Stimulated activated CD4-positive, alpha-beta T cell treated with anti-CD3 and anti-CD28 coated beads, Interleukin-4, amount 100 ng/mL, for 1 hour (primary cell): ENCODE results near the gene THAP5.

ENCODE experiments used
- DNase-seq: peaks from one replicate; pipeline ENCODE4 v3.0.0-alpha.2; 2020

Gene THAP5

GRCh38 chr7:108529341-108529740 lies 40.2 kb downstream of the THAP5 start:
- no peak for DNase-seq

- no peak for DNase-seq
Measured at GRCh38 chr7:108528183-108528712, 41.3 kb downstream of the THAP5 start.

GRCh38 chr7:108526768-108527017 lies 42.8 kb downstream of the THAP5 start:
- no peak for DNase-seq

DNA sequence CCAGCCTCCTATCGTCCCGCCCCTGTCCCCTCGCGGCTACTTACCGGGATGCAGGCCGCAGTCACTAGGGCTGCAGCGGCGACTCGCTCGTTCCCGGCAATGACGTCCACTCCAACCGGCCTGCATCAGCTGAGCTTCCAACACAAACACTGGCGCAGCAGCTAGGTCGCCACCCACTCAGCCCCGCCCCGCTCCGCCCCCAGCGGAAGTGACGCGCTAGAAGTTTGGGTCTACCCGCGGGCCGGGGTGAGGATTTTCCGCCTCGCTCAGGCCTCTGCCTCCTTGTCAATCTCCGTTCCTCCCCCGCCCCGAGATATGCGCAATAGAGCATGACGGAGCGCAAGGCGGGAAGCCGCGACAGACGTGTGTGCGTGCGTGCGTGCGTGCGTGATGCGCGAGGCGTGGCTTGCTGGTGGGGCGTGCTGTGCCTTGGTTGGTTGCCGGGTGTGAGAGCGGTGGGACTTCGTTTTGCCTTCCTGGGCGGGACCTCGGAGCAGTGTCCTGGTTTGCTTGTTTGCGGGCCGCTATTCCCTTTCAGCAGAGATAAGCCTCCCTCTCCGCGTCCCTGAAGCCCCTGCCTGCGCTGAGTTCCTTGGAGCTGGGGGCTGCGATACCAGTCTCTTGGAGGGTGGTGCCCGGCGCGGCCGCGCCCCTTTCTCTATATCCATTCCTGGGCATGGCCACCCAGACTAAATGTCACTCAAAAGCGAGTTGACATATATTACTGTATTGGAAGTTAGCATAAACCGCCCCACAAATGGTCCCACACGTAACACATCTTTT lies 43.3 kb downstream of the THAP5 start, which contains the start of gene PNPLA8:
PNPLA8 (minus strand) TSS at position 151 of the 783 bp plus-strand sequence. CDS start 10,644 bp downstream, outside the sequence.
- peak; percentile 100 for DNase-seq

DNA sequence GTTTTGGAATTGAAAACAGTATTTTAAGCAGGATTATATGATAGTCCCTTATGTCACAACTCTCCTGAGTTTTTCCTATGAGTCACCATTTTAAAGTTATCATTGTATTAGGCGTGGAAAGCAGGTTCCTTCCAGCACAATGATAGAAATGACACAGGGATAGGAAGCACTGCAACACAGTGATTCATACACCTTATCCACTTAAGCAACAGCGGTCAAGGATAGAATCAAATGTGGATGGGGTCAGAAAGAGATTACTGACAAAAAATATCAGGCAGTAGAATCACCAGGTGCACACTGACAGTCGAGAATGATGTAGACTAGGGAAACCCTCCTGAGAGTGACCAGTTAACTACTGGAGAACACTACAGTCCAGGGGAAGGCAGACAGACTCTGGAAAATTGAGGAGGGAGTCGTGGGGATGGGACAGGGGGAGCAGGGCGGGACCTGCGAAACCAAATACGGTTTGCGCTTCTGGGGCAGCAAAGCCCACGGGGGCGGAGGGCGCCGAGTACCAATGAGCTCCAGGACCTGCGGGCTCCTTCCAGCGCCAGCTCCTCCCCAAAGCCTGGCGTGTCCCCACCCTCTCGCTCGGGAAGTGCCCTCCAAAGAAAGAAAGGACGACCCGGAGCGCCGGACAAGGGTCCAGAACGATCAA lies 44.0 kb downstream of the THAP5 start:
- DNase-seq = no peak

GRCh38 chr7:108522780-108523179 lies 46.7 kb downstream of the THAP5 start:
- no peak for DNase-seq

- no peak for DNase-seq
Measured at GRCh38 chr7:108517951-108518350, 51.6 kb downstream of the THAP5 start.

- no peak for DNase-seq
Measured at GRCh38 chr7:108515630-108516029, 53.9 kb downstream of the THAP5 start.

DNA sequence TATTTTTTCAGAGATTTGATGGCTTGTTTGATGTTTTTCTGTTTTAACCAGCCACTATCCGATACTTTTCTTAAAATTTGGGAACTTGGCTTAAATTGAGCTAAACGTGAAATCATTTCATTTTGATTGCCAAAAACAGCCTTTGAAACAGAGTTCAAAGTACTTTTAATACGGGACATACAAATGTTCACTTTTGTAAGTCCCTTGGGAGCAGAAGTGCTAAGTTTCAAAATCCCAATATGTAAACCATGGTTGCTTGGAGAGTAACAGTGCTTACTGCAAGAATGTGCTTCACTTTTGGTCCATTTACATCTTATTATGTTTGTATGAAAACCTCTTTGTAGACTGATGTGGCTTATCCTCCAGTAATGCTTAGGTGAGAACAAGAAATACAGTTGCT lies 54.5 kb downstream of the THAP5 start:
- DNase-seq = no peak
